NCI-H1105 (cell line): ENCODE results near the gene CACNA1H.
A peak's percentile ranks its signal among the peaks of the same experiment; 100 is the strongest.
"Not testable (repeated sequence)": the region's sequence is repeated elsewhere in the genome, so short reads cannot be mapped to it uniquely, and the experiment has no call there.

Source experiments
- DNase-seq: peaks from one replicate; lab custom pipeline; 2025; lab: John Stamatoyannopoulos, UW

CACNA1H gene

DNA sequence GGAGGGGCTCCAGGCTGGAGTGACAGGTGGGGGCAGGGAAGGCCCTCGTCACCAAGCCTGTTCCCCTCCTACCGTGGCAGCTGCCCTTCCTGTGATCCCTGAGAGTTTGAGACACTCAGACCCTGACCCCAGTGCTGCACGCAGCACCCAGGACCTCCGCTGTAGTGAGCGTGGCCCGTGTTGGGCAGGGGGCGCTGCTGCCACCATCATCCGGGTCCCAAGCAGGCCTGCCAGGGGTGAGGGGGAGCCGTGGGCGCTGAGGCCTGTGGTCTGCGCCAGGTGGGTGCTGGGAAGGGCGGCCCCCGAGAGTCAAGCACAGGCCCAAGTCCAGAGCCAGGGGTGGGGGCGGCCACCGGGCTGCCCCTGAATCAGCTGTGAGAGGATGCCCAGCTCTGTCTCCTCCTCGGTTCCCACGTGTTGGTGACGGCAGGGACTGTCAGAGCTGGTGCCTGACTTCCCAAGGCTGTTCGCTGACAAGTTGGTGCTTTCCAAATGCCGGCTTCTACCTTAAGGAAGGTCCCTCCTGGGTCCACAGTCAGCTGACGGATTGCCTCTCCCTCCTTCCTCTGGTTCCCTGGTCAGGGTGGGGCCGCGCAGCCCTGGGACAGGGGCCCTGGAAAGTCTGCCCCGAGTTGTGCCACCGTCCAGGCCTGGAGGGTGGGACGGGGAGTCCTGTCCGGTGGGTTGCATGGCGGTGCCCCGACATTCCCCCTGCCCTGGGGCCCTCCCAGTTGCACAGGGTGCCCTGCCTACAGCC is 41.1 kb downstream of the CACNA1H start:
- DNase-seq: no peak

DNA sequence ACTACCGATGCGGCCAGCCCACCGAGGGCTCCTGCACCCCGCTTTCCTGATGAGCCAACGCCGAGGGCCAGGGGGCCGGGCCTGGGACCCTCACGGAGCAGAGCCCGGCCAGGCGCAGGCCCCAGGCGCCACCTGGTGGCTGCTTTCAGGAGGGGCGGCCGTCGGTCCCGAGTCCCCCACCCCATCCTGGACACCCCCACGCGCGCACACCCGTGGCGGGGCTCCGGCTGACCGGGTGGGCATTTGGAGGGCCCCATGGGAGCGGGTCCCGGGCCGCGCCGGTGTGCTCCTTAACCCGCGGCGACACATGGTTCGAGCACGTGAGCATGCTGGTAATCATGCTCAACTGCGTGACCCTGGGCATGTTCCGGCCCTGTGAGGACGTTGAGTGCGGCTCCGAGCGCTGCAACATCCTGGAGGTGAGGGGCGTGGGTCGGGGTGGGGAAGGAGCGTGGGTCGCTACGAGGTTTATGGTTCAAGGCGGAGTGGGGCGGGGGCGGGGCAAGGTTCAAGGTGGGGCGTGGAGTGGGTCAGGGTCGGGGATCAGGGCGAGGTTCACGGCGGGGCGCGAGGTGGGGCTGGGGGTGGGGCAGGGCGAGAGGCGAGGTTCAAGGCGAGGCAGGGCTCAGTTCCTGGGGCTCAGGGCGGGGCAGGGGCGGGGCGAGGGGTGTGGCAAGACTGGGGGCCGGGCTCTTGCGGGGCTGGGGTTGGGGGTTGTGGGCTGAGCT is 41.9 kb downstream of the CACNA1H start:
- DNase-seq: no peak

DNA sequence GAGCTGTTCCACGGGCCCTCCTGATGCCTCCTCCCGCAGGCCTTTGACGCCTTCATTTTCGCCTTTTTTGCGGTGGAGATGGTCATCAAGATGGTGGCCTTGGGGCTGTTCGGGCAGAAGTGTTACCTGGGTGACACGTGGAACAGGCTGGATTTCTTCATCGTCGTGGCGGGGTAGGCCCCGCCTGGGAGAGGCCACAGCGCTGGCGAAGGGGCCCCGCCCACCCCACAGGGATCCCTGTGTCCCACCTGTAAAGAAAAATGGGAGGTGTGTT is 42.4 kb downstream of the CACNA1H start:
- DNase-seq: no peak

DNA sequence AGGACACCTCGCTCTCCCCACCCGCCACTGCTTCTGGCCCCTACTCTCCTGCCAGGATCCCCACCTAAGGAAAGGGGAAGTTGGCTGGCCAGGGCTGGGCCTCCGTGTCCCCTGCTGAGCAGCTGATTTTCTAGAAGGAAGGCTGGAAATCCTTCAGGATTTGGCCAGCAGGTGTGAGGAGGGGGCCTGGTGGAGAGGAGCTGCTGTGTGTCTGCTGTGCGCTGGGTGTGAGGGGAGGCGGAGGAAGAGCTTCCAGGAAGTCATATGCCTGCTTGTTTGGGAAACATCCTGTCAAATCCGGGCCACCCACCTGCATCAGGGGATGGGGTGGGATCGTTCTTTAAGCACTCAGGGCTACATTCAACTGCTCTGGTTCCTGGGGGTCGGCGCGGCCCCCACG is 43.6 kb downstream of the CACNA1H start:
- no peak for DNase-seq

DNA sequence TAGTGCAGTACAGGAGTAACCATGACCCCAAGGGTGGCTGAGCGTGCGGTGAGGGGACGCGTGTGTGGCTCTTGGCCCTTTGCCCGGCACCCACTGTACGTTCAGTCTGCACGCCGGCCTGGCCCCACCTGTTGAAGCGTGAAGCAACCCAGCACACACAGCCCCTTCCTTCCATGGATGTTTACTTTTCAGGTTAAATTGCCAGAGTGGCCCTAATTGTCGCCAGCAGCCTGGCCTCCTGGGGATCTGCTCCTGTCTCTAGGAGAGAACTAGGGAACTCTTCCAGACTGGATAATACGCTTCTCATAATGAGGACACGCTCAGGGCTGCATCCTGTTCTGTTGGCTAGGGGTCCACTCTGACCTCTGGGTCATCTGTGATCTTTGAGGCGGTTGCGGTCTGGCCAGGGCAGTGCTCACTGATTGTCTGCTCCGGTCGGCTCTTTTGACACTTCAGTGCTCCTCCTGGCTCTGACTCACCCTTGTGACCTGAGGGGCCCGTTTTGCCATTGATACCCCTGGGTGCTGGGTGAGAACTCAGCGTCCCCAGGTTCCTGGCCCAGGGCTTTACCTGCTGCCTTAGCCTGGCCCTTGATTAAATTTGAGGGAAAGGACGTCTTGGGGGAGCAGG is 44.4 kb downstream of the CACNA1H start:
- DNase-seq: peak; percentile 63

DNA sequence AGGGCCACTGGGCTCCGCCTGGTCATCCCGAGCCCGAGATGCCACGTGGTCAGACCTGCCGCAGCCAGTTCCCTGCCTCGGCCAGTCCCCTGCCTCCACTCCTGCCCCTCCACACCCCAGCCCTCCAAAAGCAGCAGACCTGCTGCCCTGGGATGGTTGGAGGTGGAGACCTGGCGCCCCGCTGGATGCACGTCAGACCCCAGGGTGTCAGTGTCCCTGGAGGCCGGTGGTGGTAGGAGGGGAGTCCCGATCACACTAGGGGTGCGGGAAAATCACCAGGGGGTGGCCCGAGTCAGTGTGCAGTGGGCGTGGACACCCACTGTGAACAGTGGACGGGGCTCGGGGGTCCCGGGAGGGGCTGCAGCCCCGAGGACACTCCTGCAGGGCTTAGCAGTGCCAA is 45.3 kb downstream of the CACNA1H start:
- DNase-seq: no peak

DNA sequence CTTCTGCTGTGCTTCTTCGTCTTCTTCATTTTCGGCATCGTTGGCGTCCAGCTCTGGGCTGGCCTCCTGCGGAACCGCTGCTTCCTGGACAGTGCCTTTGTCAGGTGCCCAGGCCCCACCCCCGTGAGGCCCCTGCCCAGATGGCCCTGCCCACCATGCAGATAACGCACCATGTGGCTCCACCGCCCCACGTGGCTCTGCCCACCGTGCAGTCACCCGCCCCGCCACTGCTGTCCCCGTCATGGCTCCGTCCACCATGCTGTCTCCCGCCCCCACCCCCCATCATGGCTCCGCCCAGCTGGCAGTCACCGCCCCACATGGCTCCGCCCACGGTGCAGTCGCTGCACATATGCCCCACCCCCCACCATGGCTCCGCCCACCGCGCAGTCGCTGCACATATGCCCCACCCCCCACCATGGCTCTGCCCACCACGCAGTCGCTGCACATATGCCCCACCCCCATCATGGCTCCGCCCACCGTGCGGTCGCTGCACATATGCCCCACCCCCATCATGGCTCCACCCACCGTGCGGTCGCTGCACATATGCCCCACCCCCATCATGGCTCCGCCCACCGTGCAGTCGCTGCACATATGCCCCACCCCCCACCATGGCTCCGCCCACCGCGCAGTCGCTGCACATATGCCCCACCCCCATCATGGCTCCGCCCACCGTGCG is 45.9 kb downstream of the CACNA1H start:
- DNase-seq: not testable (repeated sequence)

DNA sequence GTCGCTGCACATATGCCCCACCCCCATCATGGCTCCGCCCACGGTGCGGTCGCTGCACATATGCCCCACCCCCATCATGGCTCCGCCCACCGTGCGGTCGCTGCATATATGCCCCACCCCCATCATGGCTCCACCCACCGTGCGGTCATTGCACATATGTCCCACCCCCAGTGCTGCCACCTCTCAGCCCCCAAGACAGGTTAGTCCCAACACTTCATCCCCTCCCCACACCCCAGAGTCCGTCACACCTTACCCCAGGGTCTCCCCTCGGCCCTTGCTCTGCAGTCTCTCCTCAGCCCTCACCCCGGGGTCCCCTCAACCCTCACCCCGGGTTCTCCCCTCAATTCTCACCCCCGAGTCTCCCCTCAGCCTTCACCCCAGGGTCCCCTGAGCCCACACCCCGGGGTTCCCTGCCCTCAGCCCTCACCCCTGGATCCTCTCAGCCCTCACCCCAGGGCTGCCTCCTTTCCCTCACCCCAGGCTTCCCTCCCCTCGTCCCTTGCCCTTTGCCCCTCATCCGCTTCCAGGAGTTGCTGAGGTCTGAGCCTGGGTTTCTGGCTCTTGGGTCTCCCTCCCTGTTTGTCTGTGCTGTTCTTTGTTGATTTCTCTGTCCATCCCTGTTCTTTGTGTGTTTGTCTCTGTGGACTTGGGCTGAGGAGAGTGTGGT is 46.6 kb downstream of the CACNA1H start:
- no peak for DNase-seq

DNA sequence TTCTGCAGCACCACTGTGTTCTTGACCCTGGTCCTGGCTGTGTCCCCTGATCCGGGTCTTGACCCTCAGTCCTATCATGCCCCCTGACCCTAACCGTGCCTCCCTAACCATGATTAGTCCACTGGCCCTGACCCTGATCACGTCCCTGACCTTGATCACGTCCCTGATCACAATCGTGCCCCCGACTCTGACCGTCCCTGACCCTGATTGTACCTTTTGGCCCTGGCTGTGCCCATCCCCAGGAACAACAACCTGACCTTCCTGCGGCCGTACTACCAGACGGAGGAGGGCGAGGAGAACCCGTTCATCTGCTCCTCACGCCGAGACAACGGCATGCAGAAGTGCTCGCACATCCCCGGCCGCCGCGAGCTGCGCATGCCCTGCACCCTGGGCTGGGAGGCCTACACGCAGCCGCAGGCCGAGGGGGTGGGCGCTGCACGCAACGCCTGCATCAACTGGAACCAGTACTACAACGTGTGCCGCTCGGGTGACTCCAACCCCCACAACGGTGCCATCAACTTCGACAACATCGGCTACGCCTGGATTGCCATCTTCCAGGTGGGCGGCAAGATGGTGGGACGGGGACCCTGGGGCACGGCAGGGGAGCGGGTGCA is 47.2 kb downstream of the CACNA1H start:
- DNase-seq: no peak

DNA sequence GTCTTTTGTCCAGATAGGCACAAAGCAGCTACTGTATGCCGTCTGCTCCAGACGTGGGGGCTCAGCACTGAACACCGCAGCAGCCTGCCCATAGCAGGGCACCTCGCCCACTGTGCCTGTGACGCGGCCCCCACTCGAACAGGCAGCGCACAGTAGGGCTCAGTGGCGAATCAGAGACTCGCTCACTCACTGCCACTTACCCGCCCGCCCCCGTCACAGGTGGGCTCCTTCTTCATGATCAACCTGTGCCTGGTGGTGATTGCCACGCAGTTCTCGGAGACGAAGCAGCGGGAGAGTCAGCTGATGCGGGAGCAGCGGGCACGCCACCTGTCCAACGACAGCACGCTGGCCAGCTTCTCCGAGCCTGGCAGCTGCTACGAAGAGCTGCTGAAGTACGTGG is 48.5 kb downstream of the CACNA1H start:
- no peak for DNase-seq

DNA sequence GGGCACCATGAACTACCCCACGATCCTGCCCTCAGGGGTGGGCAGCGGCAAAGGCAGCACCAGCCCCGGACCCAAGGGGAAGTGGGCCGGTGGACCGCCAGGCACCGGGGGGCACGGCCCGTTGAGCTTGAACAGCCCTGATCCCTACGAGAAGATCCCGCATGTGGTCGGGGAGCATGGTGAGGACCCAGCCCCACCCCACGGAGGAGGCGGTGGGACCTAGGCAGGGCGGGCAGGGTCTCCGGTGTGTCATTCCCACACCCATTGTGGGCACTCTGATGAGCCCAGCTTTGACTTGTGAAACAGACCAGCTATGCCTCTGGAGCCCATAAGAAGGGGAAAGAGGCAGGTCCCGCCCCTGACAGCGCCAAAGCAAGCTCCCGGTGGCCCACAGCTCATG is 49.4 kb downstream of the CACNA1H start:
- no peak for DNase-seq

DNA sequence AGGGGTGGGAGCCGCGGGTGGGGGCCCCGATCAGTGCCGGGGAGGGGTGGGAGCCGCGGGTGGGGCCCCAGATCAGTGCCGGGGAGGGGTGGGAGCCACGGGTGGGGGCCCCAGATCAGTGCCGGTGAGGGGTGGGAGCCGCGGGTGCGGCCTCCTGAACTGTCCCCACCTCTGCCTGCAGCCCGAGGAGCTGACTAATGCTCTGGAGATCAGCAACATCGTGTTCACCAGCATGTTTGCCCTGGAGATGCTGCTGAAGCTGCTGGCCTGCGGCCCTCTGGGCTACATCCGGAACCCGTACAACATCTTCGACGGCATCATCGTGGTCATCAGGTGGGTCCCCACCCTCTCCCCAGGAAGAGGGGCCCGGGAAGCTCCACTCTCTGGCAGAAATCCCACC is 52.0 kb downstream of the CACNA1H start:
- no peak for DNase-seq

DNA sequence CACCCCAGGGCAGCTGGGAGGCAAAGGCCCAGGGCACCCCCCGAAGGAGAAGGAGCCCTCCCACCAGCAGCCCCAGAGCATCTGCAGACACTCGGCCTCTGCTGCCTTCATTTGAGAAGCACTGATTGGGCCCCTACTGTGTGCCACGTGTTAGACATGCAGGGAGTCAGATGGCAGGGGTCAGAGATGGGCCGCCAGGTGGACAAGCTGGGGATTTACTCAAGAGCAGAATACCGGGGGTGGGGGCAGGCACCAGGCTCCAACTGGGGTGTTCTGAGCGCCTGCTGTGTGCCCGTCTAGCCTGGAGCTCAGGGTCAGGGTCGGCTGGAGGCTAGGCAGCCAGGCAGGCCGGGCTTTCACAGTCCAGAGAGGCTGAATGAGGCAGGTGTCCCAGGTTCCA is 53.4 kb downstream of the CACNA1H start:
- DNase-seq: no peak

DNA sequence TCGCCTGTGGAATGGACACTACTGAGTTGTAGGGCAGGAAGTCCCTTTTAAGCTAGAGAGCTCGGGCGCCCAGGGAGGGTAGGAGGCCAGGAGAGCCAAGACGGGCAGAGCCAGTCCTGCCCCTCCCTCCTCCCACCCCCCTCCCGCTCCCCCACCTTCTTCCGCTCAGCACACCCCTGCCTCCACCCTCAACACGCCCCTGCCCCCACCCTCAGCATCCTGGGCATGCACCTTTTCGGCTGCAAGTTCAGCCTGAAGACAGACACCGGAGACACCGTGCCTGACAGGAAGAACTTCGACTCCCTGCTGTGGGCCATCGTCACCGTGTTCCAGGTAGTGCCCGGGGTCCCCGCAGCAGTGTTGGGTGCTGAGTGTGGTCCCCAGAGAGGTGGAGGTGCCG is 53.9 kb downstream of the CACNA1H start:
- DNase-seq: no peak

DNA sequence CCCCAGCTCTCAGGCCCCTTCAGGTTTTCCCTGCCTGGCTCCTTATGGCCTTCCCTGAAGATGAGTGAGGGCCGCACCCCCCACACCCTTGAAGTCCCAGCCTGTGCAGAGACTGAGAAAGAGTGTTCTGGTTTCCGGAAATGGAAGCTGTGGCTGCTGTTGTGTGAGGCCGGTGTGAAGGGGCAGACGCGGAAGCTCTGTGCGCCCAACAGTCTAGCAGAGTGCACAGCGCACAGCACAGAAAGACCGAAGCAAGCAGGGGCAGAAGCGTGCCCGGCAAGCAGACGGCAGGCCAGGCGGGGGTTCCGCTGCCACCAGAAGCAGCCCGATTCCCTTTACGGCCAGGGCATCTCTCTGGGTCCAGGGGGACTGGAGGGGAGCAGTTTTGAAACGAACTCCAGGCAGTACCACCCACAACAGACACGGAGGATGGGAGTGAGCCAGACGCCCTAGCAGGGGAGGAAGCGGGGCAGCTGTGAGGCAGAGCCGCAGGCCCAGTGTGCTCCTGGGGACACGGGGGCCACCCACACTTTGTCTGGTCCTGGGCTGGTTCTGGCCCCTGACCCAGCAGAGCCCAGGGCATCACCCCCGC is 55.4 kb downstream of the CACNA1H start:
- no peak for DNase-seq

DNA sequence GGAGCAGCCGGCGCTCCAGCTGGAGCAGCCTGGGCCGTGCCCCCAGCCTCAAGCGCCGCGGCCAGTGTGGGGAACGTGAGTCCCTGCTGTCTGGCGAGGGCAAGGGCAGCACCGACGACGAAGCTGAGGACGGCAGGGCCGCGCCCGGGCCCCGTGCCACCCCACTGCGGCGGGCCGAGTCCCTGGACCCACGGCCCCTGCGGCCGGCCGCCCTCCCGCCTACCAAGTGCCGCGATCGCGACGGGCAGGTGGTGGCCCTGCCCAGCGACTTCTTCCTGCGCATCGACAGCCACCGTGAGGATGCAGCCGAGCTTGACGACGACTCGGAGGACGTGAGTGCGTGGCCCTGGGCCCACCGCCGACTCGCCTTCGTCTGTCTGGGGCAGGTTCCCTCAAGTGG is 56.2 kb downstream of the CACNA1H start:
- no peak for DNase-seq

DNA sequence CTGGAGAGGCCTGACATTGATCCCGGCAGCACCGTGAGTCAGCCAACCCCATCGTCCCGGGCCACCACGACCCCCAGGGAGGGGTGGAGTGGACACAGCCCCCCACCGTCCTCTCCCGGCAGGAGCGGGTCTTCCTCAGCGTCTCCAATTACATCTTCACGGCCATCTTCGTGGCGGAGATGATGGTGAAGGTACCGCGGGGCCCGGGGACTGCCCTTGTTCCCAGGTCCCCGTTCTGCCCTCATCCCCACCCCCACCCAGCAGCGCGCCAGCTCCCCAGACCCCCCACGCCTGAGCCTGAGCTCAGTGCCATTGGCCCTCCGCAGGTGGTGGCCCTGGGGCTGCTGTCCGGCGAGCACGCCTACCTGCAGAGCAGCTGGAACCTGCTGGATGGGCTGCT is 57.6 kb downstream of the CACNA1H start:
- no peak for DNase-seq

DNA sequence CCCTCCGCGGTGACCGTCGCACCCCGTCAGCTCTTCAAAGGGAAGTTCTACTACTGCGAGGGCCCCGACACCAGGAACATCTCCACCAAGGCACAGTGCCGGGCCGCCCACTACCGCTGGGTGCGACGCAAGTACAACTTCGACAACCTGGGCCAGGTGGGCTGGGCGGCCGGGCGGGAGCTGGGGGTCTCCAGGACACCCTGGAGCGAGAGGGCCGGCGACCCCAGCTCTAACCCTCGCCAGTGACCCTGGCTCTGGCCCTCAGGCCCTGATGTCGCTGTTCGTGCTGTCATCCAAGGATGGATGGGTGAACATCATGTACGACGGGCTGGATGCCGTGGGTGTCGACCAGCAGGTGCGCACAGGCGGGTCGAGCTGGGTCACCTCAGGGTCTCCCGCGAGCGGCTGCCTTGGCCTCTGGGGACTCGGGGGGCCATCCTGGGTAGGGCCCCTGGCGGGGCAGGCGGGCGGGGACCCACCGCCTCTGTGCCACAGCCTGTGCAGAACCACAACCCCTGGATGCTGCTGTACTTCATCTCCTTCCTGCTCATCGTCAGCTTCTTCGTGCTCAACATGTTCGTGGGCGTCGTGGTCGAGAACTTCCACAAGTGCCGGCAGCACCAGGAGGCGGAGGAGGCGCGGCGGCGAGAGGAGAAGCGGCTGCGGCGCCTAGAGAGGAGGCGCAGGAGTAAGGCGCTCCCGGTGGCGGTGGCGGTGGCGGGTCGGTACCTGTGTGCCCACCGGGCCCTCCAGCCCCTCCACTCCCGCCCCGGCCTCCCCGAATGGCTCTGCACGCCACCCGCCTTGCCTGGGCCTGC is 58.8 kb downstream of the CACNA1H start:
- DNase-seq: no peak

DNA sequence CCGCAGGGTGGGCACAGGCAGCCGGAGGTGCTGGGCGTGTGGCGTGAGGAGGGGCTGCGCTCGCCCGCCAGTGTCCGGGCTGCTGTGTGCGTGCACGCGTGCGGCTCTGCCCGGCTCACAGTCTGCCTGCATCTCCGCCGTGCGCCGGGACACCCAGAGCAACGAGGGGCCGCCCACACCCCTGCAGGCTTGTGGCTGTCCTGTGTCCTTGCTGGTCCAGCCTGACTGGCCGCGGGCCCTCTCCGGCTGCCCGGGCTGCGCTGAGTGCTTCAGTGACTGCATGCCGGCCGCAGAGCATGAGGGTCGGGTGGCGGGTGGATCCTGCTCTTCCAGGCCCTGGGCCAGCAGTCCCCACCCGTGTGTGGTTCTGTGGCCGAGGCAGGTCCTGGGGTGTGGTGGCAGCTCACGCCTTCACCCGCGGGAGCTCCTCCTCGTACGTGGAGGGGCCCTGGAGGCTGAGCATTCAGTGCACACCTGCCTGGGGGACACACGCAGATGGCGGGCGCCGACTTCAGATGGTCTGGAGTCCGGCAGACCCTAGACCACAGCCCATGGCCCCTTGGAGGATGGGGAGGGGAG is 59.8 kb downstream of the CACNA1H start:
- DNase-seq: no peak

DNA sequence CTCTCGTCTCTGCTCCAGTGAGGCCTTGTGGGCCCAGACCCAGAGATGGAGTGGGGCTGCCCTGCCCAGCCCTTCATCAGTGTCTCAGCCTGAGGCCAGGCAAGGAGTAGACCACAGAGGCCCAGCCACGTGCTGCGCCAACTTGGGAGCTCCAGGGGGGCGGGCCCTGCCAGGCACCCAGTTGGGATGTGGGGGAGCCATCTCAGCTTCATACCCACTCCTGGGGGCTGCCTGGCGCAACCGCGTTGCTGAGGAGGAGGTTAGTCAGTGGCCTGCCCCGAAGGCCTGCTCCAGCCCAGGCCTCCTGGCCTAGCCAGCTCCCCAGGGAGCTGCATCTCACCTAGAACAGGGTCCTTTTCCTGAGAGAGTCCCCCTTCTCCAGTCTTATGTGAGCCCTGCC is 60.3 kb downstream of the CACNA1H start:
- DNase-seq: no peak
